ENCODE data around the gene PTGES3L.

GRCh38 chr17:42928714-42929496, 51.0 kb downstream of the PTGES3L start:
- TF ChIP-seq RAD21 (IDR thresholded peaks at IDR 0.05; ENCODE audit: low read depth), result peak; percentile 72
- no peak for TF ChIP-seq ZNF274 (IDR thresholded peaks at IDR 0.05; ENCODE audit: low read depth, low read length)
- TF ChIP-seq CTCF (IDR thresholded peaks at IDR 0.05 in 2 of 3, conservative IDR thresholded peaks at IDR 0.05 in 1 of 3; ENCODE audit: borderline replicate concordance in 1 of 3, insufficient read depth in 1 of 3, low read depth in 2 of 3, low read length in 2 of 3), result peak; percentile 43 to 57 (median 50); a peak in 5 of 6 replicates
- no peak for TF ChIP-seq EZH2 (IDR thresholded peaks at IDR 0.05)
- no peak for TF ChIP-seq POLR2A (IDR thresholded peaks at IDR 0.05; ENCODE audit: borderline replicate concordance, extremely low read depth, insufficient read depth, insufficient read length)
- TF ChIP-seq POLR2AphosphoS5 (IDR thresholded peaks at IDR 0.05; ENCODE audit: low read depth, low read length), result no peak

Data from HCT116 (cell line).